Measurements from ENCODE around the gene SSH2. TPM values are rescaled to one million over a fixed set of nuclear protein-coding genes. Genes with fewer than 3 reads are reported as not detected.

SSH2 gene
- total and polyA plus RNA-seq, 2 experiments from 2014 or later, result 8.3 to 18.9 TPM

DNA sequence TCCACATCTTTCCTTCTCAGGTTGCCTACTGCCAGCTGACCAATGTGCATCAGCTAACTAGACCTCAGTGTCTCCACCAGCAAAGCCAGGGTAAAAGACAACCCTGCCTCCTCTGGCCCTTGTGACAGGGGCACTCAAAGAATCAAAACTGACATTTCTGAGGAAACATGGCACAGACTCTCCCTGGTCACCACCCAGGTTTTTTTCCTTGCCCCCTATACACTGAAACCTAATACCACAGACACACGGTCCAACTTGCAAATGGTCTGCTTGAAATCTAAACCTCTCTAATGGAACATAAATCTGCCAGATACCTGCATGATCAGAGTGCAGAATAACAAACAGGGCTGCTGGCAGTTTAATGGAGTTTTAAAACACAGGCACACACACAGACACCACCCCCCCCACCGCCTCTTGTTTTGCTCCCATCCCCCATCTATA lies 287.8 kb downstream of the SSH2 start:
- H3F3A ChIP-seq (ENCODE audit: insufficient read depth), result peaks cover 49% of the 10 kb centered on the region
- H3K9me3 ChIP-seq (ENCODE audit: low read depth), result no peaks in the 10 kb centered on the region
- in situ Hi-C loops (cut with MboI), result loop anchor here (10.0 kb wide), 2 partner anchors 133 to 293 kb away; partner anchors contain the start of gene SSH2
- H3K4me2 ChIP-seq (ENCODE audit: unreplicated experiment), result no peak overlapping the region
- H3K27me3 ChIP-seq (replicated peaks; ENCODE audit: insufficient read depth), result no peaks in the 10 kb centered on the region
- peaks cover 45% of the 10 kb centered on the region for H3K4me1 ChIP-seq (ENCODE audit: insufficient read depth)
- H2AFZ ChIP-seq, result no peak overlapping the region
- H3K4me3 ChIP-seq, result no peak overlapping the region
- no peaks in the 10 kb centered on the region for H3K9me2 ChIP-seq (ENCODE audit: insufficient read depth)
- no peaks in the 10 kb centered on the region for H4K20me1 ChIP-seq (ENCODE audit: insufficient read depth)
- TF ChIP-seq EZH2phosphoT487 (IDR thresholded peaks at IDR 0.05; ENCODE audit: insufficient read depth, low read depth) (no peak), EZH2 (IDR thresholded peaks at IDR 0.05; ENCODE audit: insufficient read depth, poor library complexity, severe bottlenecking) (no peak)
- DNase-seq, result no peak
- no peaks in the 10 kb centered on the region for H3K36me3 ChIP-seq (ENCODE audit: low read depth)
- H3K27ac ChIP-seq, result no peak overlapping the region
- H3K79me2 ChIP-seq (ENCODE audit: insufficient read depth), result no peaks in the 10 kb centered on the region
- 76 to 84% methylated on average over 1 to 2 of the region's 2 CpGs for WGBS, 2 experiments (ENCODE audit: low coverage in 1 of 2, low lambda C conversion rate in 2 of 2, missing lambda C conversion rate in 2 of 2)
- no peak overlapping the region for H3K9ac ChIP-seq

GRCh38 chr17:29640981-29641642 lies 288.9 kb downstream of the SSH2 start:
- no peak for DNase-seq
- Histone ChIP-seq H3K36me3 (ENCODE audit: low read depth) (no peaks in the 10 kb centered on the region), H3K9me2 (ENCODE audit: insufficient read depth) (no peaks in the 10 kb centered on the region), H3K9me3 (ENCODE audit: low read depth) (no peaks in the 10 kb centered on the region), H3K4me2 (ENCODE audit: unreplicated experiment) (peak overlapping the region; percentile 69), H3K4me1 (ENCODE audit: insufficient read depth) (peaks cover 40% of the 10 kb centered on the region), H3K27me3 (replicated peaks; ENCODE audit: insufficient read depth) (no peaks in the 10 kb centered on the region), H4K20me1 (ENCODE audit: insufficient read depth) (no peaks in the 10 kb centered on the region), H2AFZ (no peak overlapping the region), H3K9ac (peak overlapping the region; percentile 63), H3F3A (ENCODE audit: insufficient read depth) (peaks cover 41% of the 10 kb centered on the region), H3K79me2 (ENCODE audit: insufficient read depth) (no peaks in the 10 kb centered on the region), H3K4me3 (no peak overlapping the region), H3K27ac (peak overlapping the region; percentile 78)
- 68 to 69% methylated on average over 7 of the region's 7 CpGs for WGBS, 2 experiments (ENCODE audit: low coverage in 1 of 2, low lambda C conversion rate in 2 of 2, missing lambda C conversion rate in 2 of 2)
- TF ChIP-seq EZH2phosphoT487 (IDR thresholded peaks at IDR 0.05; ENCODE audit: insufficient read depth, low read depth) (no peak), EZH2 (IDR thresholded peaks at IDR 0.05; ENCODE audit: insufficient read depth, poor library complexity, severe bottlenecking) (no peak)
- in situ Hi-C loops (cut with MboI), result loop anchor here (10.0 kb wide), 2 partner anchors 134 to 294 kb away; partner anchors contain the start of gene SSH2

GRCh38 chr17:29640413-29640812 lies 289.6 kb downstream of the SSH2 start:
- Histone ChIP-seq H4K20me1 (ENCODE audit: insufficient read depth) (no peaks in the 10 kb centered on the region), H3K4me1 (ENCODE audit: insufficient read depth) (peaks cover 35% of the 10 kb centered on the region), H3K4me3 (peak overlapping the region; percentile 18; the same call in 1 of the 2 replicates), H3K27me3 (replicated peaks; ENCODE audit: insufficient read depth) (no peaks in the 10 kb centered on the region), H3F3A (ENCODE audit: insufficient read depth) (peaks cover 36% of the 10 kb centered on the region), H3K27ac (peak overlapping the region; percentile 78), H3K36me3 (ENCODE audit: low read depth) (no peaks in the 10 kb centered on the region), H3K9ac (peak overlapping the region; percentile 63), H3K4me2 (ENCODE audit: unreplicated experiment) (peak overlapping the region; percentile 69), H2AFZ (peak overlapping the region; percentile 37), H3K79me2 (ENCODE audit: insufficient read depth) (no peaks in the 10 kb centered on the region), H3K9me2 (ENCODE audit: insufficient read depth) (no peaks in the 10 kb centered on the region), H3K9me3 (ENCODE audit: low read depth) (no peaks in the 10 kb centered on the region)
- DNase-seq, result peak; percentile 74
- 0 to 6% methylated on average over 2 of the region's 2 CpGs for WGBS, 2 experiments (ENCODE audit: low coverage in 1 of 2, low lambda C conversion rate in 2 of 2, missing lambda C conversion rate in 2 of 2)
- no peak for TF ChIP-seq EZH2 (IDR thresholded peaks at IDR 0.05; ENCODE audit: insufficient read depth, poor library complexity, severe bottlenecking)
- no peak for TF ChIP-seq EZH2phosphoT487 (IDR thresholded peaks at IDR 0.05; ENCODE audit: insufficient read depth, low read depth)
- in situ Hi-C loops (cut with MboI), result loop anchor here (10.0 kb wide), 2 partner anchors 134 to 294 kb away; partner anchors contain the start of gene SSH2

DNA sequence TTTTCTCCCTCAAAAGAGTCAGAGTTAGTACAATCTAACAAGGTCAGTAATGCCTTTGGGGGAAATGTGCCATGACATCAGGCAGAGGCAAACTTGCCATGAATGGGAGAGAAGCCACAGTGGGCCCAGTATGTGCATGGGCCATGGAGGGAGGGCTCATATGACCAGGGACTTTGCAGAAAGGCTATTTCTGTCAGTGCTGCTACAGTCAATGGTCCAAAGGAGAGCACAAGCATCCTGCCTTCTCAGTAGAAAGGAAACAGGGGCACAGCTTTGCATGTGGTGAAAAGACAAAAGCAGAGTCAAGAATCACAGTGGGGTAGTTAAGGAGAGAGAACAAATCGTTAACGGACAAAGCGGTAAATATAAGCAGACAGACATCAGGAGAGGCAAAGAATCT lies 296.1 kb downstream of the SSH2 start:
- Histone ChIP-seq H3K27me3 (replicated peaks; ENCODE audit: insufficient read depth) (no peaks in the 10 kb centered on the region), H2AFZ (no peak overlapping the region), H3K4me3 (no peak overlapping the region), H3K36me3 (ENCODE audit: low read depth) (no peaks in the 10 kb centered on the region; the same call in 1 of the 2 replicates), H3K27ac (no peak overlapping the region), H4K20me1 (ENCODE audit: insufficient read depth) (no peaks in the 10 kb centered on the region), H3K79me2 (ENCODE audit: insufficient read depth) (no peaks in the 10 kb centered on the region), H3K9ac (no peak overlapping the region), H3K4me2 (ENCODE audit: unreplicated experiment) (no peak overlapping the region), H3K9me2 (ENCODE audit: insufficient read depth) (no peaks in the 10 kb centered on the region), H3K9me3 (ENCODE audit: low read depth) (no peaks in the 10 kb centered on the region), H3F3A (ENCODE audit: insufficient read depth) (peaks cover 5% of the 10 kb centered on the region; the same call in 1 of the 2 replicates), H3K4me1 (ENCODE audit: insufficient read depth) (peaks cover 2% of the 10 kb centered on the region)
- DNase-seq, result no peak
- TF ChIP-seq EZH2phosphoT487 (IDR thresholded peaks at IDR 0.05; ENCODE audit: insufficient read depth, low read depth) (no peak), EZH2 (IDR thresholded peaks at IDR 0.05; ENCODE audit: insufficient read depth, poor library complexity, severe bottlenecking) (no peak)
- in situ Hi-C loops (cut with MboI), result no loop called here
- 99 to 100% methylated on average over 3 of the region's 3 CpGs for WGBS, 2 experiments (ENCODE audit: low coverage in 1 of 2, low lambda C conversion rate in 2 of 2, missing lambda C conversion rate in 2 of 2)

All from GM23248 (cell line).